Measurements from ENCODE around the gene SERPINA1. TPM values are rescaled to one million over a fixed set of nuclear protein-coding genes. Genes with fewer than 3 reads are reported as not detected.

Gene SERPINA1
- total RNA-seq, 1 experiment from 2014 or later, result 150 TPM

DNA sequence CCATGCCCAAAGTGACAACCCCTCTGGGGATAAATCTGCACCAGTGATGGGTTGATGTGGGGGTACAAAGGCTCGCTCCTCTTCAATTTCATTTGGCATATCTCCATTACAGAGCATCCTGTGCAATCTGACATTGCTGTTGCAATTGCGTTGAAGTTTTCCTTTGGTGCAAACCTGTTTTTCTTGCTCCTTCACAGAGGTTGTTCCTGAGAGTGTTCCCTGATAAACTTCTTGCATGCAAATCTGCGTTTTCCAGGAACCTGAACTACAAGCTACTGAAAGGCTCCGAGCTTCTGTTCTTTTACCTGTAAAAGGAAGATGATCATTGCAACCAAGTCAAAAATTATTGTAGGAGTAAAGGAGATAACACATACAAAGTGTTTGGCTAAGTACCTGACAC lies 38.1 kb upstream of the SERPINA1 start:
- Mint-ChIP-seq H3K9me3 (ENCODE audit: unreplicated experiment) (peaks cover 6% of the 10 kb centered on the region), H3K36me3 (ENCODE audit: insufficient read depth, unreplicated experiment) (no peaks in the 10 kb centered on the region), H3K4me3 (ENCODE audit: unreplicated experiment) (no peak overlapping the region), H3K27ac (ENCODE audit: unreplicated experiment) (no peak overlapping the region), H3K4me1 (ENCODE audit: low read depth, unreplicated experiment) (peaks cover 7% of the 10 kb centered on the region), H3K27me3 (ENCODE audit: insufficient read depth, unreplicated experiment) (no peaks in the 10 kb centered on the region)
- BruUV-seq (replicated peaks), result no TSS peak
- no peaks in the 10 kb centered on the region for H3K27me3 ChIP-seq (replicated peaks; ENCODE audit: control insufficient read depth, insufficient read depth, low read length)
- intact Hi-C loops (cut with micrococcal nuclease; ENCODE audit: unreplicated experiment), result loop anchor here (10.0 kb wide), 1 partner anchor 292 kb away; no protein-coding TSS in a partner anchor
- no peaks in the 10 kb centered on the region for H3K4me1 ChIP-seq
- H3K9me3 ChIP-seq, result no peaks in the 10 kb centered on the region
- CTCF ChIA-PET, result interaction anchor here (1.7 kb wide), 1 partner anchor 60 kb away, joined by 5 read pairs; no protein-coding TSS in a partner anchor
- TF ChIP-seq, protein P1, sequence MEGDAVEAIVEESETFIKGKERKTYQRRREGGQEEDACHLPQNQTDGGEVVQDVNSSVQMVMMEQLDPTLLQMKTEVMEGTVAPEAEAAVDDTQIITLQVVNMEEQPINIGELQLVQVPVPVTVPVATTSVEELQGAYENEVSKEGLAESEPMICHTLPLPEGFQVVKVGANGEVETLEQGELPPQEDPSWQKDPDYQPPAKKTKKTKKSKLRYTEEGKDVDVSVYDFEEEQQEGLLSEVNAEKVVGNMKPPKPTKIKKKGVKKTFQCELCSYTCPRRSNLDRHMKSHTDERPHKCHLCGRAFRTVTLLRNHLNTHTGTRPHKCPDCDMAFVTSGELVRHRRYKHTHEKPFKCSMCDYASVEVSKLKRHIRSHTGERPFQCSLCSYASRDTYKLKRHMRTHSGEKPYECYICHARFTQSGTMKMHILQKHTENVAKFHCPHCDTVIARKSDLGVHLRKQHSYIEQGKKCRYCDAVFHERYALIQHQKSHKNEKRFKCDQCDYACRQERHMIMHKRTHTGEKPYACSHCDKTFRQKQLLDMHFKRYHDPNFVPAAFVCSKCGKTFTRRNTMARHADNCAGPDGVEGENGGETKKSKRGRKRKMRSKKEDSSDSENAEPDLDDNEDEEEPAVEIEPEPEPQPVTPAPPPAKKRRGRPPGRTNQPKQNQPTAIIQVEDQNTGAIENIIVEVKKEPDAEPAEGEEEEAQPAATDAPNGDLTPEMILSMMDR (IDR thresholded peaks at IDR 0.05; ENCODE audit: insufficient read depth in 1 of 2, low read depth in 1 of 2, low read length in 1 of 2, severe bottlenecking in 1 of 2, unreplicated experiment in 1 of 2), result no peak
- no peak overlapping the region for H3K4me3 ChIP-seq (ENCODE audit: low read depth, low read length)
- peak in 1 of 2 experiments; percentile 27 for DNase-seq
- POLR2A ChIA-PET, result interaction anchor here (0.6 kb wide), 1 partner anchor 721 kb away, joined by 6 read pairs; no protein-coding TSS in a partner anchor
- no peaks in the 10 kb centered on the region for H3K36me3 ChIP-seq (ENCODE audit: control insufficient read depth, insufficient read depth, low read length)

DNA sequence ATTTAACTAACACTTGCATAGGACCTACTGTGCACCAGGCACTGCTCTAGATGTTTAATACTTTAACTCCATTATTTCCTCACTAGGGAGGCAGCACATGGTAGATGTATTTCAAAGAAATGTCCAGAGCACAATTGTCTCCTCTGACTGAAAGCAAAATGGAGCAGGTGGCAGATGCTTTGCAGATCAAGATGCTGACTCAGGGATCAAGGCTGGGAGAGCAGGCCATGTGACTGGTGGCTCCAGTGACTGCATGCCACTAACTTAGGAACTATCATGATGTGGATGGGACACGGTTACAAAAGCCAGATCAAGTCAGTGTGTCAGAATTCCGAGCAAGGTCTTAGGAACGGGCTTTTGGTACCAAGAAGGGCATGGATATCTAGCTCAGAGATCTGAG lies 36.0 kb upstream of the SERPINA1 start:
- DNase-seq, result no peak
- no peaks in the 10 kb centered on the region for H3K9me3 Mint-ChIP-seq (ENCODE audit: unreplicated experiment)
- TF ChIP-seq, protein P1 (IDR thresholded peaks at IDR 0.05; ENCODE audit: insufficient read depth in 1 of 2, low read depth in 1 of 2, low read length in 1 of 2, severe bottlenecking in 1 of 2, unreplicated experiment in 1 of 2), result no peak
- no peaks in the 10 kb centered on the region for H3K27me3 Mint-ChIP-seq (ENCODE audit: insufficient read depth, unreplicated experiment)
- no peaks in the 10 kb centered on the region for H3K36me3 ChIP-seq (ENCODE audit: control insufficient read depth, insufficient read depth, low read length)
- intact Hi-C loops (cut with micrococcal nuclease; ENCODE audit: unreplicated experiment), result loop anchor here (10.0 kb wide), 1 partner anchor 290 kb away; no protein-coding TSS in a partner anchor
- H3K9me3 ChIP-seq, result no peaks in the 10 kb centered on the region
- no peak overlapping the region for H3K27ac Mint-ChIP-seq (ENCODE audit: unreplicated experiment)
- no peaks in the 10 kb centered on the region for H3K36me3 Mint-ChIP-seq (ENCODE audit: insufficient read depth, unreplicated experiment)
- BruUV-seq (replicated peaks), result no TSS peak
- H3K4me1 ChIP-seq, result no peaks in the 10 kb centered on the region
- no peaks in the 10 kb centered on the region for H3K27me3 ChIP-seq (replicated peaks; ENCODE audit: control insufficient read depth, insufficient read depth, low read length)
- peaks cover 7% of the 10 kb centered on the region for H3K4me1 Mint-ChIP-seq (ENCODE audit: low read depth, unreplicated experiment)
- ChIA-PET POLR2A (no interaction called here), CTCF (interaction anchor here (1.0 kb wide), 1 partner anchor 62 kb away, joined by 3 read pairs; no protein-coding TSS in a partner anchor)
- H3K4me3 ChIP-seq (ENCODE audit: low read depth, low read length), result no peak overlapping the region
- H3K4me3 Mint-ChIP-seq (ENCODE audit: unreplicated experiment), result no peak overlapping the region

DNA sequence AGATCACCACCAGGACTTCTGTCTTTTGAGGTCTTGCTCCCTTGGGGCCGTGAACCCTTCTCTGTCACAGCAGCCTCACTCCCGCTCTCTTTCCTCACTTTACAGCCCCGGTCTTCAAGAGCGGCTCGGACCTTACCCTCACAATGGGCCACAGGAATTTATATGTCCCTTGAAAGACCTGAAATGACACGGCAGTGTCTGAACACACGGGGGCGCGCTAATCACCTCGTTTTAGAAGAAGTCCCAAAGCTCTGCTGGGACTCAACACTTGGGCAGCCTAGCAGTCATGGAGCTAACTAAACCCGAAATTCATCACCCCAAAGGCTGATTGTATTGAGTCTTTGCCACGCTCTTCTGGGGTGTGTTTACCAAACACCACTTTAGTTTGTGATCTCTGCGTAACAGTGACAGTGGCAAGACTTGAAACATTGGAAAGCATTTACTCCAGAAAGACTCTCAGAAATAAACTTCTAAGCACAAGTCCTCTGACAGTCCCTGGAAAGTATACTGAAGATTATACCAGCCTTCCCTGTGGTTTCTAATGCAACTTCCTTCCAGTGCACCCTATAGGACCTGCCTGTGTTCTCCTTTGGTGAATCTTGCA lies 35.2 kb upstream of the SERPINA1 start:
- H3K27me3 Mint-ChIP-seq (ENCODE audit: insufficient read depth, unreplicated experiment), result no peaks in the 10 kb centered on the region
- TF ChIP-seq, protein P1 (IDR thresholded peaks at IDR 0.05; ENCODE audit: insufficient read depth in 1 of 2, low read depth in 1 of 2, low read length in 1 of 2, severe bottlenecking in 1 of 2, unreplicated experiment in 1 of 2), result peak; percentile 65 to 79
- H3K4me1 Mint-ChIP-seq (ENCODE audit: low read depth, unreplicated experiment), result peaks cover 7% of the 10 kb centered on the region
- DNase-seq, result peak; percentile 80 to 86
- peak overlapping the region; percentile 13 for H3K4me3 Mint-ChIP-seq (ENCODE audit: unreplicated experiment)
- Histone ChIP-seq H3K4me1 (no peaks in the 10 kb centered on the region), H3K4me3 (ENCODE audit: low read depth, low read length) (no peak overlapping the region), H3K27me3 (replicated peaks; ENCODE audit: control insufficient read depth, insufficient read depth, low read length) (no peaks in the 10 kb centered on the region), H3K36me3 (ENCODE audit: control insufficient read depth, insufficient read depth, low read length) (no peaks in the 10 kb centered on the region), H3K9me3 (no peaks in the 10 kb centered on the region)
- no TSS peak for BruUV-seq (replicated peaks)
- intact Hi-C loops (cut with micrococcal nuclease; ENCODE audit: unreplicated experiment), result loop anchor here (1.0 to 10.0 kb wide), 2 partner anchors 63 to 289 kb away; no protein-coding TSS in a partner anchor
- no peaks in the 10 kb centered on the region for H3K9me3 Mint-ChIP-seq (ENCODE audit: unreplicated experiment)
- ChIA-PET POLR2A (no interaction called here), CTCF (interaction anchor here (0.8 to 1.0 kb wide), 6 partner anchors 10 to 125 kb away, joined by 3 to 26 read pairs (median 4); no protein-coding TSS in a partner anchor)
- no peak overlapping the region for H3K27ac Mint-ChIP-seq (ENCODE audit: unreplicated experiment)
- H3K36me3 Mint-ChIP-seq (ENCODE audit: insufficient read depth, unreplicated experiment), result no peaks in the 10 kb centered on the region

Data from Caco-2 (cell line).